Myocyte (in vitro differentiated cells): Measurements from ENCODE around the gene SYT12. TPM values are rescaled to one million over a fixed set of nuclear protein-coding genes. Genes with fewer than 3 reads are reported as not detected.
A peak's percentile ranks its signal among the peaks of the same experiment; 100 is the strongest.
"Not testable (repeated sequence)": the region's sequence is repeated elsewhere in the genome, so short reads cannot be mapped to it uniquely, and the experiment has no call there.

ENCODE experiments used
- DNase-seq: peaks from one replicate; pipeline ENCODE4 v3.0.0-alpha.2; 2012; ENCODE audit warnings: low read depth
- polyA plus RNA-seq: library from polyadenylated mRNA; unstranded; fragments of >200 nt; gene quantifications from one replicate; pipeline ENCODE4 v1.2.1, GENCODE V29; 2012; ENCODE audit warnings: missing spikeins
- total RNA-seq: library from RNA; depleted of rRNA; stranded (reverse); fragments of >200 nt; gene quantifications from 2 replicates; pipeline ENCODE4 v1.2.3, GENCODE V29; 2014

SYT12 gene
- not detected in 2 replicates for total RNA-seq
- 6.9 TPM for polyA plus RNA-seq

DNA sequence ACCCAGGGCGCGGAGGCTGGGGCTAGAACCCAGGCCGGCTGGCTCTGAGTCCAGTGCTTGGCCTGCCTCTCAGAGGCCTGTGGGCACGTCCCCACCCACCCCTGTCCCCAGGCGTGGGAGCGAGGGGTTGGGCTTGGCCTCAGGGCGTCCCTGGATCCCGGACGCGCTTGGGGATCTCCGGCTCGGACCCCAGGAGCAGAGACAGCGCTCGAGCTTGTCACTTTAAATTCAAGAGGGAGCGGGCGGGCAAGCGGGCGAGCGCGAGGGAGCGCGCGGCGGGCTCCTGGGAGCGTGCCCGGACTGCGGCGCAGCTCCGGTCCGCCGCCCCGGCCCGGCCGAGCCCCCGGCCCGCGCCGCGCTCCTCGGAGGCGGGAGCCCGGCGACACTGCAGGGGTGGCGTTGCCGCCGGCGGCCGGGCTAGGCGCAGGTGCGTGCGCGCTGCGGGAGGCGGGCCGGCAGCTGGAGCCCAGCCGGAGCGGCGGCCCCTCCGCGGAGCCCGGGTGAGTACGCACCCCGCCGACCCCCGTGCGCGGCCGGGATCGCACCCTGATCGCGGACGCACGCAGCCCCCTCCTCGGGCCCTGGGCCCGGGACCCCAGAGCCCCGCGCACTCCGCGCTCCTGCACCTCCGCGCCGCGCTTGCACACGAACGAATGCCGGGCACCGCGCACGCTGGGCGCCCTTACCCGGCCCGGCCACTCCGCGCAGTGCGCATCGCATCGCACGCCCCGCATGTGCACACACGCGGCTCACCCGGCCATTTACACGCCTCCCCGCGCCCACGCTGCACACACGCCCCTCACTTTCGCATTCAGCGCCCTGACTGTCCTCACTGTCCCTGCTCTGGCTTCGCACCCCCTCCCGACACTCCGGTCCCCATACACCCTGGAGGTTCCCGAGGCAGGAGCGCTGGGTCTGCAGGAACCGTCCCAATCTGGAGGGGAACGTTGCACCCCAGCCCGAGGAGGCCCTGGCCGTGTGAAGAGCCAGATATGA, at the start of gene SYT12:
Gene SYT12, plus strand, starts transcription at position 174 of the 996 bp plus-strand sequence. CDS start 7,011 bp downstream, outside the sequence.
- DNase-seq = no peak

DNA sequence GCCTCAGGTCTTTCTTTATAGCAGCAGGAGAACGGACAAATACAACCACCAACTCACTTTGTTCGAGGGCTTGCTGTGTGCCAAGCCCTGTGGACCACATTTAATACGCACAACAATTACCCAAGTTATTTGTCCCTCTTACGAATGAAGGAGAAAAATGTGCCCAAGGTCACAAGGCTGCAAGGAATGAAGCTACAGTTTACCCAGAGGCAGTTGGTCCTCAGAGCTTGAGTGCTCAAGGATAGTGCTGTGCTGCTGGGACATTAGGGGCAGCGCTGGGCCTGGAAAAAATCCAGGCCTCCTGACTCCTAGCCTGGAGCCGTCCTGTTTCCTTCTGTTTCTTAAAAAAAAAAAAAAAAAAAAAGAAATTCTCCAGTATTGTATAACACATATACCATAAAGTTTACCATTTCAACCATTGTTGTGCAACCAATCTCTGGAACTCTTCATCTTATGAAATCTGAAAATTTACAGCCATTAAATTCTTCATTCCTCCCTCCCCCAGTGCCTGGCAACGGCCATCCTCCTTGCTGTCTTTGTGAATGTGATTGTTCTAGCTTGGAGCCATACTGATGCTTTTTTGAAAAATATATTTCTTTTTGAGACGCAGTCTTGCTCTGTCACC, 48.9 kb upstream of the SYT12 start:
- no peak for DNase-seq

DNA sequence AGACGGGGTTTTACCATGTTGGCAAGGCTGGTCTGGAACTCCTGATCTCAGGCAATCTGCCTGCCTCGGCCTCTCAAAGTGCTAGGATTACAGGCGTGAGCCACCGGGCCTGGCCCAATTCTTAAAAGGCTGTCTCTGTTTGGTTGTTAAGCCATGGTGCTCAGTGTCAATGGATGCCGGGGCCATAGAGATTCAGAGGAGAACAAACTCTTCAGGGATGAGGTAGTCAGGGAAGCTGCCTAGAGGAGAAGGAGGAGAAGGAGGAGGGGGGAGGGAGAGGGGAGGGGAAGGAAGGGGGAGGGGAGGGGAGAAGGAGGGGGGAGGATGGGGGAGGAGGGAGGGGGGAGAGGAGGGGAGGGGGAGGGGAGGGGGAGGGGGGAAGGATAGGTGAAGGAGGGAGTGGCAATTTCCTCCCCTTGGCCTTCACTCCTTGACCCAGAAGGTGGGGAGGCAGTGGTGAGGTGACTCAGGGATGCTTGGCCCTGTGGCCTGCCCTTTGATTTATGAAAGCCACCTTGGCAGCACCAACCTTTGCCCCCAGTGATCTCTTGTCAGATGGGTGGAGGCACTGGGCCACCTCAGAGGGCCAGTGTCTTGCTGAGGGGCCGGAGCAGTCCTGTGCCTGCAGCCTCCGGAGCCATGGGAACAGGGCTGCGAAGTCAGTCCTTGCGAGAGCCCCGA, 48.1 kb upstream of the SYT12 start, which contains the start of gene C11orf86:
Gene C11orf86, plus strand, starts transcription at position 581 of the 681 bp plus-strand sequence. Its CDS starts 59 bp downstream, at position 640.
- DNase-seq = no peak

DNA sequence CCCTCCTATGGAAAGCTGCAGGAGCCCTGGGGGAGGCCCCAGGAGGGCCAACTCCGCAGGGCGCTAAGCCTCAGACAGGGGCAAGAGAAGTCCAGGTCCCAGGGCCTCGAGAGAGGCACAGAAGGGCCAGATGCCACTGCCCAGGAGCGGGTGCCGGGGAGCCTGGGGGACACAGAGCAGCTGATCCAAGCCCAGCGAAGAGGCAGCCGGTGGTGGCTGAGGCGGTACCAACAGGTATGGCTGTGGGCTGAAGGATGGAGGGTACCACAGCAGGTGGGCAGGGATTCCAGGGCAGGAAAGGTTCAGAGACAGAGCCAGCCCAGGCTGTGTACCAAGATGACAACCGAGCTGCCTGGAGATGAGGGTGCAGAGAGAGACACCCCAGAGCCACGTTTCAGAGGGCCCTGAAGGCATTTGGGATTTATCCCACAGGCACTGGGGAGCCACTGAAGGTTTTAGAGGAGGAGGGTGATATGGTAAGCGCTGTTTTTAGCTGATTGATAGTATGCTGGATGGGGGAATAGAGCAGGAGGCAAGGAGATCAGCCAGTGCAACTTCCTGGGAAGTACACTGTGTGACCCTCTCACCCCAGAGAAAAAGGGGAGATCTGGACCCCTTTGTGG, 47.4 kb upstream of the SYT12 start:
- no peak for DNase-seq

- no peak for DNase-seq
Observed at GRCh38 chr11:66976028-66976467, 46.9 kb upstream of the SYT12 start.

DNA sequence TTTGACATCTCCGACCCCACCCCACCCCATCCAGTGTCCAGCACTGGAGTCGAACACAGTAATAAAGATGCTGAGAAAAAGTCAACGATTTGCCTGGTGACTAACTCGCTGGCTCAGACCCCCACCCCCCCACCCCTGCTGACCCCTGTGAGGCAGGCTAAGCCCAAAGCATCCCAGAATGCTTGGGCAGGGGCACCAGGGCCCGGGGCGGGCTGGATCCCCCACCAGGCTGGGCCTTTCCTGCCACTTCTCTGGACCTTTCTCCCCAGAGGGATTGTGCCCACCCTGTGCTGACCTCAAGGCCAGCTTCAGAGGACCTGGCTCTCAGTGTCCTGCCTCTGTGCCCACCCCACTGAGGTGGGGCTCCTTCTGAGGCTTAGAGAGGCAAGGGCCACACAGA, 46.0 kb upstream of the SYT12 start:
- no peak for DNase-seq

GRCh38 chr11:66978229-66978628, 44.7 kb upstream of the SYT12 start:
- no peak for DNase-seq

- no peak for DNase-seq
Observed at GRCh38 chr11:66978717-66979116, 44.2 kb upstream of the SYT12 start.

DNA sequence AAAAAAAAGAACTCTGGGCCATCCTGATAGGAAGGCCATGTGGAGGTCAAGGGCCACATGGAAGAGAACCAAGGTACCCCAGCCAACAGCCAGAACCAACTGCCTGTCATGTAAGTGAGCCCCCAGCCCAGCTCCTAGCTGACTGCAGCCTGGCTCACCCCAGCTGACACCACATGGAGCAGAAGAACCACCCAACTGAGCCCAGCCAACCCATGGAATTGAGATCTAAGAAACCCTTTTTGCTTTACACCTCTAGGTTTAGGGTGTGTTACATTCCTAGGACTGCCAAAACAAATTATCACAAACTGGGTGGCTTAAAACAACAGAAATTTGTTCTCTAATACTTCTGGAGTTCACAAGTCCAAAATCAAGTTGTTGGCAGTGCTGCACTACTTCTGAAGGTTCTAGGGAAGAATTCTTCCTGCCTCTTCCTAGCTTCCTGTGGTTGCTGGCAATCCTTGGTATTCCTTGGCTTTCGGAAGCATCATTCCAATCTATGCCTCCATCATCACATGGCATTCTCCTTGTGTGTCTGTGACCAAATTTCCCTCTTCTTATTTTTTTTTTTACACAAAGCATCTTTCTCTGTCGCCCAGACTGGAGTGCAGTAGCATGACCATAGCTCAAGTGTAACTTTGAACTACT, 43.5 kb upstream of the SYT12 start:
- DNase-seq = no peak

DNA sequence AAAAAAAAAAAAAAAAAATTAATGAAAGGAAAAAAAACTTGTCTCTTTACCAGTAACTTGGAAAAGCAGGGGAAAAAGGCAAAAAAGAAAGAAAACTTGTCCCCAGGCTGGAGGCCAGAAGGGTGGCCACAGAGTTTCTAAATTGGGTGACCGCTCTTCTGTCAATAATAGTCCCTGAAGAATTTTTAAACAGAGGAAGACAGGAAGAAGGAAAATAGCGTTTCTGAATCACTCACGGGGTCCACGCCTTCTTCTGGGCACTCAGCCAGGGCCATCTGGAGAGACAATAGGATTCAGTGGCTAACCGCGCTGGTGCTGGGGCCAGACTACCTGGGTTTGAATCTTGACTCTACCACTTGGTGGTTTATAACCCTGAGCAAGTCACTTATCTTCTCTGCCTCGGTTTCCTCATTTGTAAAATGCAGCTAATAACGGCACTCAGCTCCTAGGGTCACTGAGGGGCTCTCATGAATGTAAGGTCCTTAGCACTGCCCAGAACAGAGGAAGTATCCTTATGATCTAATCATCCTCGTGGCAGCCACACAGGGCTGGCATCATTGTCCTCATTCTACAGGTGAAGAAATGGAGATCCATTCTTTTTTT, 40.9 kb upstream of the SYT12 start:
- DNase-seq = peak; percentile 98

DNA sequence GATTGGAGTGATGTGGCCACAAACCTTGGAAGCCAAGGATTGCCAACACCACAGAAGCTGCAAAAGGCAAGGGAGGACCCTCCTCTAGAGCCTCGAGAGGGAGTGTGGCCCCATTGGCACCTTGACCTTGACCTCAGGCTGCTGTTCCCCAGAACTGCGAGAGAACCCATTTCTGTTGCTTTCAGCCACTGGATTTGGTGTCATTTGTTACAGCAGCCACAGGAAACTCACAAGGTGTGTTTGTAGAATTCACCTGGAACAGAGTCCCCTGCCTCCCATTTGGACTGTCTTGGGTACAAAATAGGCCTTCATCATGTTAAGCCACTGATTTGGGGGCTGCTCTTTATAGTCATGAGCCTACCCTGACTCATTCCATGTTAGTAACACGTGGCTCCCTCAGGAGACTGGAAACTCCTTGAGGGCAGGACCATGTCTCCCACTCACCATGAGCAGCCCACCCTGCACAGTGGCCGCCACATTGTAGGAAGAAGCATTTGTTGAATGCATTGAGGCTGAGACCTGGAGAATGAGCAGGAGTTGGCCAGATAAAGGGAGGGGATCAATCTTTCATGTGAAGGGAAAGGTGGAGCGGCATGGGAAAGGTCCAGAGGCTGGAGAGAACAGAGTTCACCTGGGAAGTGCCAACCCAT, 39.5 kb upstream of the SYT12 start:
- no peak for DNase-seq

DNA sequence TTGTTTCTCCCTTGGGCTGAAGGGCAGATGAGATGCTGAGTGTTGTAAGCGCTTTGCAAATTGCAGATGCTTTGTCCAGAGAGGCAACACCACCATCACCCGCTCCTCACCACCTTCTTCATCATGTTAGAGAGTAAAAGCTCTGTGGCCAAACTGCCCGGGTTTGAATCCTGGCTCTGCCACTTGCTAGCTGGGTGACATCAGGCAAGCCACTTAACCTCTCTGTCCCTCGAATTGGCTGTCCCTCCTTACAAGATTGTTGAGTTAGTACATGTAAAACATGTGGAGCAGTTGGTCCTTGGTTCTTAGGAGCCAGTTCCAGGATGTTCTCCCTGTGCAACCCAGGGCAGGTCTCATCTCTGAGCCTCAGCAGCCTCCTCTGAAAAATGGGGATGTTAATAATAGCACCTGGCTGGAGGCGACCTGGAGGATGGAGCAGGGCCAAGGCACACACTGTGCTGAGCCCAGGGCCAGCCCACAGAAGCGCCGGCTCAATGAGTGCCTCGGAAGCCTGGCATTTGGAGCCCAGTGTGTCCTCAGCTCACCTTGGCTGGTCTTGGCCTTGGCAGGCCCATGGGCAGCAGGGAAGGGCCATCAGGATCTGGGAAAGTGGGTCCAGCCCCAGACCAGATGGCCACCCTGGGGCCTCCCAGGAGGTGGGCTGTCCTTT, 37.3 kb upstream of the SYT12 start:
- no peak for DNase-seq

GRCh38 chr11:66986178-66986545, 36.8 kb upstream of the SYT12 start:
- no peak for DNase-seq

GRCh38 chr11:66987158-66987620, 35.7 kb upstream of the SYT12 start:
- DNase-seq = no peak

- no peak for DNase-seq
Observed at GRCh38 chr11:66987924-66988637, 34.9 kb upstream of the SYT12 start.

DNA sequence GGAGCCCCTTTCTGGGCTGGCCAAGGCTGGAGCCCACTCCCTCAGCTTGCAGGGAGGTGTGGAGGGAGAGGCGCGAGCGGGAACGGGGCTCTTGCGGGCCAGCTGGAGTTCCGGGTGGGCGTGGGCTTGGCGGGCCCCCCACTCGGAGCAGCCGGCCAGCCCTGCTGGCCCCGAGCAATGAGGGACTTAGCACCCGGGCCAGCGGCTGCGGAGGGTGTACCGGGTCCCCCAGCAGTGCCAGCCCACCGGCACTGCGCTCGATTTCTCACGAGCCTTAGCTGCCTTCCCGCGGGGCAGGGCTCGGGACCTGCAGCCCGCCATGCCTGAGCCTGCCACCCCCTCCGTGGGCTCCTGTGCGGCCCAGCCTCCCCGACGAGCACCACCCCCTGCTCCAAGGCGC, 34.2 kb upstream of the SYT12 start:
- DNase-seq = not testable (repeated sequence)

- DNase-seq = not testable (repeated sequence)
Observed at GRCh38 chr11:66989360-66989759, 33.6 kb upstream of the SYT12 start.

- DNase-seq = no peak
Observed at GRCh38 chr11:66992041-66992440, 30.9 kb upstream of the SYT12 start.
